Mesenchymal stem cell (in vitro differentiated cells and primary cell): ENCODE measurements around the gene DNAJC13.

Experiments used
- DNase-seq: peaks from one replicate; pipeline ENCODE4 v3.0.0-alpha.2; 2013
- H2AFZ ChIP-seq: one replicate; pipeline ENCODE4 v1.6.1; 2013; ENCODE audit warnings: low read depth, mild to moderate bottlenecking, control low read depth, inconsistent platforms, low read length, moderate library complexity
- H2AK5ac ChIP-seq: 2 replicates; pipeline ENCODE4 v1.6.1; 2013; ENCODE audit warnings: low read length, moderate library complexity, mild to moderate bottlenecking, inconsistent platforms; ENCODE audit not compliant: severe bottlenecking
- H2BK120ac ChIP-seq: one replicate; pipeline ENCODE4 v1.6.1; 2013; ENCODE audit warnings: low read depth, mild to moderate bottlenecking, inconsistent platforms, low read length, moderate library complexity
- H2BK12ac ChIP-seq, 2 experiments: one replicate each; pipeline ENCODE4 v1.6.1; 2013; ENCODE audit warnings: inconsistent platforms in 2 of 2, low read length in 2 of 2, mild to moderate bottlenecking in 2 of 2, moderate library complexity in 2 of 2, control low read depth in 1 of 2
- H2BK15ac ChIP-seq: one replicate; pipeline ENCODE4 v1.6.1; 2013; ENCODE audit warnings: mild to moderate bottlenecking, low read depth, inconsistent platforms; ENCODE audit not compliant: poor library complexity, severe bottlenecking
- H2BK5ac ChIP-seq: 2 replicates; pipeline ENCODE4 v1.6.1; 2013; ENCODE audit warnings: low read depth, mild to moderate bottlenecking, low read length, control low read depth, inconsistent platforms; ENCODE audit not compliant: poor library complexity, severe bottlenecking
- H3K14ac ChIP-seq, 2 experiments: one replicate each; pipeline ENCODE4 v1.6.1; 2013; ENCODE audit warnings: inconsistent platforms in 2 of 2, low read length in 2 of 2, control low read depth in 1 of 2, mild to moderate bottlenecking in 1 of 2, moderate library complexity in 1 of 2
- H3K18ac ChIP-seq, 2 experiments: one replicate each; pipeline ENCODE4 v1.6.1; 2013; ENCODE audit warnings: inconsistent platforms in 2 of 2, low read length in 2 of 2, control low read depth in 1 of 2, low read depth in 1 of 2, mild to moderate bottlenecking in 1 of 2
- H3K23ac ChIP-seq, 2 experiments: one replicate each; pipeline ENCODE4 v1.6.1; 2013; ENCODE audit warnings: inconsistent platforms in 2 of 2, low read length in 2 of 2, mild to moderate bottlenecking in 2 of 2, moderate library complexity in 2 of 2, control low read depth in 1 of 2
- H3K27ac ChIP-seq: 2 replicates; pipeline ENCODE4 v1.5.1; 2013; ENCODE audit warnings: mild to moderate bottlenecking, moderate library complexity, low read length, control low read depth, inconsistent platforms; ENCODE audit not compliant: poor library complexity, severe bottlenecking
- H3K27me3 ChIP-seq, 2 experiments: 2 replicates each; pipeline versions ENCODE4 v1.6.1 to v1.7.0; 2013; ENCODE audit warnings: low read length in 2 of 2, mild to moderate bottlenecking in 2 of 2, moderate library complexity in 2 of 2, control low read depth in 1 of 2, inconsistent platforms in 1 of 2; ENCODE audit not compliant: control insufficient read depth in 1 of 2, insufficient read depth in 1 of 2
- H3K36me3 ChIP-seq, 2 experiments: 2 replicates each; pipeline versions ENCODE4 v1.6.1 to v1.7.0; 2013; ENCODE audit warnings: low read length in 2 of 2, control low read depth in 1 of 2, inconsistent platforms in 1 of 2, low read depth in 1 of 2, mild to moderate bottlenecking in 1 of 2; ENCODE audit not compliant: insufficient read depth in 2 of 2, control insufficient read depth in 1 of 2
- H3K4ac ChIP-seq, 2 experiments: one replicate each; pipeline ENCODE4 v1.6.1; 2013; ENCODE audit warnings: inconsistent platforms in 2 of 2, low read length in 2 of 2, mild to moderate bottlenecking in 2 of 2, moderate library complexity in 2 of 2, control low read depth in 1 of 2, low read depth in 1 of 2
- H3K4me1 ChIP-seq: 2 replicates; pipeline ENCODE4 v1.6.1; 2013; ENCODE audit warnings: low read depth, low read length, control low read depth; ENCODE audit not compliant: control insufficient read depth, insufficient read depth
- H3K4me2 ChIP-seq: 2 replicates; pipeline ENCODE4 v1.6.1; 2013; ENCODE audit warnings: low read length, mild to moderate bottlenecking, inconsistent platforms; ENCODE audit not compliant: poor library complexity, severe bottlenecking
- H3K4me3 ChIP-seq, 2 experiments: 2 replicates each; pipeline versions ENCODE4 v1.5.1 to v1.7.0; 2013; ENCODE audit warnings: low read length in 2 of 2, mild to moderate bottlenecking in 2 of 2, control low read depth in 1 of 2, low read depth in 1 of 2; ENCODE audit not compliant: insufficient read depth in 1 of 2
- H3K79me1 ChIP-seq: replicated peaks from 2 replicates; pipeline ENCODE4 v1.6.1; 2013; ENCODE audit warnings: mild to moderate bottlenecking, control low read depth, low read length, inconsistent platforms; ENCODE audit not compliant: poor library complexity, severe bottlenecking
- H3K9ac ChIP-seq: 2 replicates; pipeline ENCODE4 v1.7.0; 2013; ENCODE audit warnings: mild to moderate bottlenecking, low read length, moderate library complexity
- H3K9me3 ChIP-seq: 2 replicates; pipeline ENCODE4 v1.7.0; 2013; ENCODE audit warnings: mild to moderate bottlenecking, low read length; ENCODE audit not compliant: control insufficient read depth
- H4K8ac ChIP-seq: one replicate; pipeline ENCODE4 v1.6.1; 2013; ENCODE audit warnings: inconsistent platforms, mild to moderate bottlenecking, low read length, moderate library complexity
- H4K91ac ChIP-seq: one replicate; pipeline ENCODE4 v1.6.1; 2013; ENCODE audit warnings: mild to moderate bottlenecking, low read length, inconsistent platforms
- WGBS: methylation state at CpG from one replicate; pipeline ENCODE4 v1.1.7; 2013; ENCODE audit warnings: mixed read lengths; 5-methylcytosine and 5-hydroxymethylcytosine counted together

DNAJC13 gene

GRCh38 chr3:132459551-132459950, 42.2 kb downstream of the DNAJC13 start:
- Histone ChIP-seq H2BK120ac (no peak overlapping the region), H3K18ac (no peak overlapping the region), H2AFZ (no peak overlapping the region), H3K27me3 (no peaks in the 10 kb centered on the region), H2BK12ac (no peak overlapping the region), H2BK5ac (no peak overlapping the region), H3K4me1 (no peaks in the 10 kb centered on the region), H3K14ac (no peak overlapping the region), H3K4ac (no peak overlapping the region), H4K8ac (no peak overlapping the region), H3K9ac (no peak overlapping the region), H4K91ac (no peak overlapping the region), H3K36me3 (peaks cover 7 to 96% of the 10 kb centered on the region in 2 experiments), H3K4me3 (no peak overlapping the region), H2BK15ac (no peak overlapping the region), H3K27ac (no peak overlapping the region), H3K23ac (no peak overlapping the region), H3K4me2 (no peak overlapping the region), H2AK5ac (no peak overlapping the region), H3K79me1 (peaks cover 3% of the 10 kb centered on the region), H3K9me3 (no peaks in the 10 kb centered on the region)
- no peak for DNase-seq
- WGBS, result no CpG with 5 or more reads among the region's 3 CpGs

- Histone ChIP-seq H3K4me2 (no peak overlapping the region), H3K4me3 (no peak overlapping the region)
Measured at GRCh38 chr3:132461544-132461943, 44.2 kb downstream of the DNAJC13 start.

DNA sequence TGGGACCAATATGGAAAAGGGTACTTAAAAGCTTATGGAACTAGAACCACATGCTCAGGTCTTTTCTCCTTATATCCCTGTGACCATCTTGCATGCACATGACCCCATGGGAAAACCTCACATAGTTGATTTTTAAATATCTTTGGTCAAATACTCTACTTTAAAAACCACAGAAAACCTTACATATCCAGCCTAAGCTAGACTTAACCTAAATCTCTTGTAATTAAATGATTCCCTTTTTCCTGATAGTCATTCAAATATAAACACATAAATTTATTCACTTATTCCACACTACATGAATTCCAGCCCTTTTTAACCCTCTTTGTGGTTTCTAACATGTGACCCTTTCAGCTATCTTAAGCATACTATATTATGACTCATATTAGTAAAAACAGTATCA, 46.8 kb downstream of the DNAJC13 start:
- H4K8ac ChIP-seq, result no peak overlapping the region
- no peaks in the 10 kb centered on the region for H3K4me1 ChIP-seq
- no peaks in the 10 kb centered on the region for H3K9me3 ChIP-seq
- H3K14ac ChIP-seq, result no peak overlapping the region
- H3K4ac ChIP-seq, result no peak overlapping the region
- no peak overlapping the region for H2BK120ac ChIP-seq
- no peak overlapping the region for H3K23ac ChIP-seq
- no peak overlapping the region for H2AK5ac ChIP-seq
- H3K9ac ChIP-seq, result peak overlapping the region; percentile 48
- H2BK15ac ChIP-seq, result no peak overlapping the region
- H2BK12ac ChIP-seq, result no peak overlapping the region
- no peak overlapping the region for H3K4me2 ChIP-seq
- H3K4me3 ChIP-seq, result no peak overlapping the region
- no peak overlapping the region for H2AFZ ChIP-seq
- H3K79me1 ChIP-seq, result peaks cover 3% of the 10 kb centered on the region
- peak; percentile 62 for DNase-seq
- no peak overlapping the region for H3K18ac ChIP-seq
- peaks cover 4 to 94% of the 10 kb centered on the region in 2 experiments for H3K36me3 ChIP-seq
- H3K27ac ChIP-seq, result no peak overlapping the region
- H3K27me3 ChIP-seq, result no peaks in the 10 kb centered on the region
- H2BK5ac ChIP-seq, result no peak overlapping the region
- H4K91ac ChIP-seq, result no peak overlapping the region

More at GRCh38 chr3:132461544-132461943, 44.2 kb downstream of the DNAJC13 start:
- Histone ChIP-seq H3K14ac (no peak overlapping the region), H2BK15ac (no peak overlapping the region), H3K18ac (no peak overlapping the region), H4K8ac (no peak overlapping the region), H3K9ac (no peak overlapping the region), H2BK120ac (no peak overlapping the region), H3K27me3 (no peaks in the 10 kb centered on the region), H2AFZ (no peak overlapping the region), H2BK12ac (no peak overlapping the region), H2BK5ac (no peak overlapping the region), H3K9me3 (no peaks in the 10 kb centered on the region), H4K91ac (no peak overlapping the region), H3K4ac (no peak overlapping the region), H3K27ac (no peak overlapping the region), H3K4me1 (no peaks in the 10 kb centered on the region), H2AK5ac (no peak overlapping the region), H3K36me3 (peaks cover 6 to 96% of the 10 kb centered on the region in 2 experiments), H3K79me1 (peaks cover 3% of the 10 kb centered on the region), H3K23ac (no peak overlapping the region)
- WGBS, result 100% methylated on average over 4 of the region's 5 CpGs
- DNase-seq, result no peak

- DNase-seq, result no peak
- H3K9ac ChIP-seq, result no peak overlapping the region
- peaks cover 3 to 70% of the 10 kb centered on the region in 2 experiments for H3K36me3 ChIP-seq
- H2BK15ac ChIP-seq, result no peak overlapping the region
- H3K14ac ChIP-seq, result no peak overlapping the region
- H3K27ac ChIP-seq, result no peak overlapping the region
- no peak overlapping the region for H2AK5ac ChIP-seq
- H3K4me1 ChIP-seq, result no peaks in the 10 kb centered on the region
- H3K18ac ChIP-seq, result no peak overlapping the region
- H3K4me3 ChIP-seq, result no peak overlapping the region
- H2AFZ ChIP-seq, result no peak overlapping the region
- H4K91ac ChIP-seq, result no peak overlapping the region
- no peak overlapping the region for H4K8ac ChIP-seq
- no peak overlapping the region for H3K4me2 ChIP-seq
- WGBS, result no CpG with 5 or more reads among the region's 1 CpG
- no peaks in the 10 kb centered on the region for H3K9me3 ChIP-seq
- no peaks in the 10 kb centered on the region for H3K27me3 ChIP-seq
- no peak overlapping the region for H3K23ac ChIP-seq
- no peak overlapping the region for H3K4ac ChIP-seq
- no peak overlapping the region for H2BK5ac ChIP-seq
- no peaks in the 10 kb centered on the region for H3K79me1 ChIP-seq
- no peak overlapping the region for H2BK120ac ChIP-seq
- no peak overlapping the region for H2BK12ac ChIP-seq
Measured at GRCh38 chr3:132469326-132469725, 52.0 kb downstream of the DNAJC13 start.
